ENCODE results near the gene CUEDC1. TPM values are rescaled to one million over a fixed set of nuclear protein-coding genes. Genes with fewer than 3 reads are reported as not detected.

CUEDC1 gene
- total RNA-seq, 2 donors from 2014 or later, result 42.3 to 43.6 TPM

DNA sequence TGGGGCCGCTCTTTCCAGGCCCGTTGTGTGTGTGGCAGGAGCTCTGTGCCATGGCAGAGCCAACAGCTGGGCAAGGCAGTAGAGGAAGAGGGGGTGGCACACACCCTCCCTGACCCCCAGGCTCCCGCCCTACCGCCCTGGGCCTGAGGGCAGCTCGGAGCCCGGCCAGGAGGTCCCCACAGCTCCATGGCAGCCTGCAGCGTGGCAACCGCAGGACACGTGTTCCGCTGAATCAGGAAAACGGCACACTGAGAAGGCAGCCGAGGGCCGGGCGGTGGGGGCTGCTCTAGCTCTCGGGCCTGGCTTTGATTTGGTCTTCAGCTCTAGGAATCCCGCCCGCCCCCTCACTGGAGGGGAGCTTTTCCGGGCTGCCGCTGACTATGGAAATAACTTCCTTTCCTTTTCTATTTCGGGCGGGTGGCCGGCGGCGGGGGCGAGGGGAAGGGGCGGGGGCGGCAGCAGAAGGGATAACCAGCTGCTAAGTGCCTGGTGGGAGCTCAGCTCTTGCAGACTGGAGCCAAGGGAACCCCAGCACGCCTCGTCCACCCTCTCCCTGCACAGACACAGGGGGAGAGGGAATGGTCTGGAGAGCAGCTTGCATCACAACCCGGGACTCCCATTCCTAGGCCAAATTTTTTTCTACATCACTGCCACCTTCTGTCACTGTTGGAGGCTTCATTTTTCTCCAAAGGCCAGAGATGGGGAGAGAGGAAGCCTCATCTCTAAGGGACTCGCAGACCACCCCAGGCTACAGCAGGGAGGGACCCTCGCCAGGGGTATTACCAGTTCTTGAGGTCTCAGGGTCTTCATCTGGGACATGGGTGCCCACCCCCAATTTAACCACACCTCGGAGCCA is 80.5 kb downstream of the CUEDC1 start:
- intact Hi-C loops (cut with DNase I), result loop anchor here (5.0 kb wide), 2 partner anchors 73 to 118 kb away; no protein-coding TSS in a partner anchor
- peak; percentile 93 for DNase-seq (ENCODE audit: low spot score)

DNA sequence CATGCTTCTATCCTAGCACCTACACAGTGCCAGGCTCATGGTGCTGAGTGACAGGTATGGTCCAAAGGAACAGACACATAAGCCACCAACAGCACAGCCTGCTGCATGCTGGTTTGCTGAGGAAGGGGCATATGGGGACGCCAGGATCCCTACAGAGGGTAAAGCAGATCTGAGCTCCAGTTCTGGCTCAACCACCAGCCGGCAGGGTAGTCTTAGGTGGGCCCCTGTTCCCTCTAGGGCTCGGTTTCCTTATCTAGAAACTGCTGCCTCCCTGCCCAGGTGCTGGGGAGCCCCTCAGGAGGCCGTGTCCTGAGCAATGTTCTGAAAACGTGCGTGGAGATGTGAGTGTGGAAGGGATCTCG is 81.2 kb downstream of the CUEDC1 start:
- intact Hi-C loops (cut with DNase I), result no loop called here
- DNase-seq (ENCODE audit: low spot score), result no peak

DNA sequence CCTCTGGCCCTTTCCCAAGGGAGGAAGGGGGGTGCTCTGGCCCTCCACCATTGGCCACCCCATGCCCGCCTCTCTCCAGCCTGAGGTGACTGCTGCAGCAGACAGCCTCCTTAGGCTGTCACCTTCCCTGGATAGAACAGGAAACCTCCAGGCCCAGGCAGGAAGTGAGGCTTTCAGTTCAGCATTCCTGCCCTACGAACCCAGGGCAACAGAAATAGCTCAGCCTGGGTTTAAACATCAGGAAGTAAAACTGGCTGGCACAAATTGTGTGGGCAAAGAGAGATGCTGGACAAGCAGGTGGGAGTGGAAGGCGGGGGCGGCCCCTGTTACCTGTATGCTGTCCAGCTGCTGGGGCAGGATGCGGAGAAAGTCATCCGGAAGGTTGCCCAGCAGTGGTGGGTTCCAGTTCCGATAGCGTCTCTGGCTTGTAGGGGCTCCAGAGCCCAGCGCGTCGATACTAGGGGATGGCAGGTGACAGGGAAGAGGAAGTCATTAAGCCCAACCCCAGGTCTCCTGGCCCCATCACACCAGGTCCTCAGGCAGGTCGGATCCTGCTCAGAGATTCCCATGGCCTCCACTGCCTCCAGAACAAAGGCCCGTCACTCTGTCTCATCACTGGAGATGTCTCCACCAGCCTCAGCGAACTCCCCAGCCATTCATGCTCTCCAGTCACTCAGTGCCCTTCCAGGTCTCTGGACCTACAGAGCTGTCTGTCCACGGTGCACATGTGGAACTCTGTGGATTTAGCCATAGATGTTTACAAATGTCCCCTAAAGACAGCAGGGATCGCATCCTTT is 81.8 kb downstream of the CUEDC1 start:
- DNase-seq (ENCODE audit: low spot score), result no peak
- intact Hi-C loops (cut with DNase I), result no loop called here

DNA sequence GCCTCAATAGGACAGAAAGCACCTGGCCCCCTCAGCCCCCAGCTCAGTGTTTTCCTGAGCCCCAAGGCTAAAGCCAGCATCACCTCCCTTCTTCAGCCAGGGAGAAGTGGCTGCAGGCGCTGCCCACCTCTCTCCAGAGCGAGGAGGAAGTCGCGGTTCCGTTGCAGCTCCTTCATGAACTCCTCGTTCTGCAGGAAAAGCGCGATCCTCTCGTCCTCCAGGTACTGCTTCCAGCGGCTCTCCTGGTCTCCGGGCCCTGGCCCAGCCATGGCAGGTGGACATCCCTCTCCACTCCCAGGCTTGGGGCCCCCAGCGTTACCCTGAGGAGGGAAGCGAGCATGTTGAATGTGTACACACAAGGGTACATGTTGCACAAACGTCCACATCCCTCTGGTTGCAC is 82.7 kb downstream of the CUEDC1 start:
- intact Hi-C loops (cut with DNase I), result no loop called here
- DNase-seq (ENCODE audit: low spot score), result no peak

DNA sequence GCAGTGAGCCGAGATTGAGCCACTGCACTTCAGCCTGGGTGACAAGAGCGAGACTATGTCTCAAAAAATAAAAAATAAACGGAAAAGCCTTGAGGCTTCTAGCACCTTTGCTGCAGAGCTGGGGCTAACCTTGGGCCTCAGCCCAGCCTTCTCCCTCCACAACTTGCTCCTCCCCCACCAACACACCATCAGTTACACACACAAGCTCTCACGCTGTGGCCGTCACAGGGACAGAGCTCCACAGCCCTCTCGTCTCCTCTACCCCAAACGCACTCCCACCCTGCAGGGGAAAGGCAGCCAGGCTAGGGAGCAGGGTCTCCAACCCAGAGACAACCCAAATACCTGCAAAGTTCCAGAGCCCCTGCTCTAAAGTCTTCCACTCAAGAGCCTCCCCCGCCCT is 83.3 kb downstream of the CUEDC1 start:
- DNase-seq (ENCODE audit: low spot score), result no peak
- intact Hi-C loops (cut with DNase I), result no loop called here

DNA sequence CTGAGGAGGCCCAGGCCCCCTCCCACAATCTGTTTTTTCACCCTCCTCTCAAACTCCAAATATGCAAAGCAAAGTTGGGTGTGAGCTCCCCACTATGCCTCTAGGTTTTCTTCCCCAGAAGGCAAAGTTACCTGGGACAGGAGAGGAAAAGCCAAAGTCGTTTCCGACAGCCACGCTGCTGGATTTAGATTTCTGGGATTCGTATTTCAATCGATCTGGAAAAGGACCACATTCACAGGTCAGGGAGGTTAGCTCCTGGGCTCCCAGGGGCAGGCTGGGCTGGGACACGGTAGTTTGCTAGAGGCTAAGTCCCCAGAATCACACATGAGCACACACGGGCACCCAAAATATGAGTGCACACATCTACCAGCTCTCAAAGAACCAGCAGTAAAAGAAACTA is 84.1 kb downstream of the CUEDC1 start:
- DNase-seq (ENCODE audit: low spot score), result no peak
- intact Hi-C loops (cut with DNase I), result no loop called here

DNA sequence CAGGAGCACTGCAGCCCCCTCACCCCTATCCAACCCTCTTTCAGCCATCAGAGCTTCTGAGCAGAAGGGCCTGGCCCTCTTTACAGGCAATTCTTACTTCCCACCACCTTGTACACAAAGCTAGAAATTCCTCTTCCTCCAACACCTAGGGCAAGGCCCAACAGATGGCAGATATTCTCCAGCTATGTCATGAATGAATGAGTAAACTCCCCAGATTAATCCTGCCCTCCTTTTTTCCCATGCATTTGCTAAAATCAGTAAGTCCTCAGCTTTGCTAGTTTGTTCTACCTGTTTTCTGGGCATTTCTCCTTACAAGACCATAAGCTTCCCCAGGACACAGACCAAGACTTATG is 85.0 kb downstream of the CUEDC1 start:
- intact Hi-C loops (cut with DNase I), result no loop called here
- no peak for DNase-seq (ENCODE audit: low spot score)

DNA sequence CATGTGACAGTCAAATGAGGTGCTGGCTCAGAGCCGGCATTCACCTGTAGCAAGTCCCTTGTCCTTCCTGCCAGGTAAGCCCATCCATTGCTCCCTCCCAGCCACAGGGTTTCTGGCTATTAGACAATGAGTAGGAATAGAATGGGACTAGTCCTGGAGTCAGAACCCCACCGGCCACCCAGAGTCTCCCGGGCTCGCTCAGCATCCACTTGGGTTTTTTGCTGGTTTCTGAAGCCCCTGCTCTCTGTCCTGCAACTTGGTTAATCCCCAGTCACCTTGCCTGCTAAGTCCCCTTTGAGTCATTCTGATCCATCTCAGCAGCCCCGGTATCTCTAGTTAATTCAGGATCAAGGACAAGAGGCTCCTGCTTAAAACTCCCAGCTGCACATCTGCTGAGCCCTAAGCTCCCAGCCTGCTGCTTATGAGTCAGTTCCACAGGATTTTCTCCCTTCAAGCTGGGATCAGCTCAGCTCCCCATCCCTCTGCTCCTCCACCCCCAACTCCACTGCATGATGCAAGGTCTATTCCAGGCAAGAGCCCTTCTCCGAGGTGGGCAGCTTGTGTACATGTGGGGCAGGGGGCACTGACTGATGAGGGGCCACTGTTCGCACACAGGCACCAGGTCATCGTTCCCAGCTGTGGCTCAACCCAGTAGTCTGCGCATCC is 85.5 kb downstream of the CUEDC1 start:
- DNase-seq (ENCODE audit: low spot score), result no peak
- intact Hi-C loops (cut with DNase I), result no loop called here

DNA sequence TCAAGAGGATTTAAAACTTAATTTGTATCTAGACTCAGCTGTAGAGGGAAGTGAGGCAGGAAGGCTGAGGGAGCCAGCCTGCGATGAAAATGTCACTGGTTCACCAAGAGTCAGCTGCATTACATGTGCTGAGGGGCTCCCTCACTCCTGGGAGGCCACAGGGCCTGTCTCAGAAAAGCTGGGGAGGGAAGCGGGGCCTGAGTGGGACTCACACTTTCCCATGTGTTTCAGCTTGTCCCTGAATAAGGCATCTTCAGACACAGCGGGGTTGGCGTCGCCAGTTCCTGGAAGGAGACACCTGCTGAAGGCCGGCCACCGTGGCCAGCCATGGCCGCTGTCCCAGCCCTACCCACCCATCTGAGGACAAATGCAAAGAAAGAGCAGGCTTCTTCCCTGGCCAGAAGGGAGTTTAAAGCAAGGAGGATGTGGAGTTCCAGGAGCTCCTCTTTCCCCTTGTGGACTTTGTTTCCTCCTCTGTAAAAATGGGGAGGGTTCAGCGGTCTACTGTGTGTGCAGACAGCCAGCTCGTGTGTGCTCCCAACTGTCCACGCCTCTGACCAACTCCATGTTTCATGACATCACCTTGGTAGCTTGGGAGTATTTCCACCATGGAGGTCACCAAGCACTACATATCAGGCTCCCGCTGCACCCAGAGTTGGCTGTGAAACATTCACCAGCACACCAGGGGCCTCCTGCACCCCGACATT is 86.1 kb downstream of the CUEDC1 start:
- no peak for DNase-seq (ENCODE audit: low spot score)
- intact Hi-C loops (cut with DNase I), result no loop called here

DNA sequence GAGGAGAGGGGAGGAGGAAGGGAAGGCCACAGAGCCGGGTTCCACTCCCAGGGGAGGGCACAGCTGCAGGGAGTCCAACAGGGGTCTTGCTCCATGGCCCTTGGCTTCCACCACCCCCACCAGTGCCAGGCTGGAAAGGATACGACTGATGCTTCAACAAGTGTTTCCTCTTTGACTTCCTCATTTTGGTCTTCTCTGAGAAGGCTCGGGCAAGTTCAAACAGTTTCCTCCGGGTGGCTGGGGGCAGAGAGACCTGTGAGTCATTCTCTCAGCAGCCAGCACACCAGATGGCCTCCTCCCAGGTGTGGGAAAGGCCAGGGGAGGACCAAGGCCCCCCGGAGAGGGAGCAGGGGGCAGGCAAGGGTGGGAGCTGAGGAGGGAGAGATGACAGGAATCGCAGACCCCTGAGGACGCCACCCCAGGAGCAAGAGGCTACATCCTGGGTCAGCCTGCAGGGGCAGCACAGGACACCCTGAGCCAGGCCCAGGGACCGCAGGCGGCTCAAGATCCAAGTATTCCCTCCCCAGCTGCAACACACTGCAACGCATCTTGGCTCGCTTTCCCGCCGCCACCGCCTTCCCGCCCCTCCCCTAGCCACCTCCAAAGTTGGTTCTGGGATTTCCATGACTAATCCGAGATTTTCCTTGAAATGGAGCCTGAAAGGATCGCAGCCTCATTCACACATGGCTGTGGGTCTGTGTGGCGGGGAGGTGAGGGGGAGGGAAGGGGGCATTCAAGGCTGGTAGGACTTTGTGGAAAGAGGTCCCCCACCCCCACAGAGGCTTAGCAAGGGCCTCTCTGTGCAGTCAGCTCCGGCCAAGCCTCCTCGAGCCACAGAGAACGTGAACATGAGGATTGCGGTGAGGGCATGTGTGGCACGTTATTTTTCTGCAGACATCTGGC is 87.0 kb downstream of the CUEDC1 start:
- peak; percentile 94 for DNase-seq (ENCODE audit: low spot score)
- intact Hi-C loops (cut with DNase I), result no loop called here

DNA sequence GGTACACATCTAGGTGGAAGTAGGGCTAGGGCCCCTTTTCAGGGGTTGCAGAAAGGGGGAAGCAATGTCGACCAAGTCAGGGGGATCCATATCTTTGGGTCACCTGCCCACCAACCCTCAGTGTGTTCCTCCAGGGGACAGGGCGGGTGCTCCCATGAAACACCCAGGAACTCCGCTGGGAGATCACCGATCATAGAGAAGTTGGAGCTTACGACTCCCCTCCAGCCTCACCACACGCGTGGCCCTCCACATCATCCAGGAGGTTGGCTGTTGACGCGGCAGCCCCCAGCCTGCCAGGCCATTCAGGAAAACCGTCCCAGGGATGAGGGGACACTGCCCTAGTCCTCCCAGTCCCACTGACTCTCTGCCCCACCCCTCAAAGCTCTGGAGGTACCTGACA is 88.1 kb downstream of the CUEDC1 start:
- DNase-seq (ENCODE audit: low spot score), result no peak
- intact Hi-C loops (cut with DNase I), result no loop called here

DNA sequence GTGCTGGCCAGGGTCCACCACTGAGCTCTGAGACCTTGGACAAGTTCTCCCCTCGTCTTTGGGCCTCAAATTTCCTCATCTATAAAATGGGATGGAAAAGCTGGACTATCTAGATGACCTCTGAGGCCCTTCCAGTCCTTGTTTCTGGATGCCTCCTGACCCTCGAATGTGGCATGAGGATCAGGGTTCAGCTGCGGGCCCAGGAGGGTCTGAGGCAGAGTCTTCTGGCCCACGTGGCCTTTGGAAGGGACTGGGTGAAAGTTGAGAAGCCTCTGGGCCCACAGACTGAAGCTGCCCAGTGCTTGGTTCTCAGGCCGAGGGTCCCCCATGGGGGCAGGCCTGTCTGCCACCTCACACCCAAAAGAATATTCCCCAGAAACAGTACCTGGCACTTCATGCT is 88.5 kb downstream of the CUEDC1 start:
- no peak for DNase-seq (ENCODE audit: low spot score)
- intact Hi-C loops (cut with DNase I), result no loop called here

DNA sequence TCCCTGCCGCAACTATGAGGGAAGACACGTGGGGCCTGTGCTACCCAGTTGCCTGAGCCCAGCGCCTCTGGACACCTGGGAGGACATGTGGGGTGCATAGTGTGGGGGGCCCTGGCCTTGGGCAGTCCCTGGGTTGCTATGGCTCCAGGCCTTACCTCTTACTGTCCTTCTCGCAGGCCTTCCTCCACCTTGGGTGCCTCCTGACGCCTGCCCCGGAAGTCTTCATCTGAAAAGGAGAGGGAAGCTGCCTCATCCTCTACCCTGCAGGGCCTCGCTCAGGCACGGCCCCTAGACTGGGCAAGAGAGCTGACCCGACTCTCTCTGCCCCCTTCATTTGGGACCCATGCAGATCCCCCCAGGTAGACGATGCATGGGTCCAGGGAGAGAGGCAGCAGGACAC is 88.9 kb downstream of the CUEDC1 start:
- intact Hi-C loops (cut with DNase I), result no loop called here
- no peak for DNase-seq (ENCODE audit: low spot score)

DNA sequence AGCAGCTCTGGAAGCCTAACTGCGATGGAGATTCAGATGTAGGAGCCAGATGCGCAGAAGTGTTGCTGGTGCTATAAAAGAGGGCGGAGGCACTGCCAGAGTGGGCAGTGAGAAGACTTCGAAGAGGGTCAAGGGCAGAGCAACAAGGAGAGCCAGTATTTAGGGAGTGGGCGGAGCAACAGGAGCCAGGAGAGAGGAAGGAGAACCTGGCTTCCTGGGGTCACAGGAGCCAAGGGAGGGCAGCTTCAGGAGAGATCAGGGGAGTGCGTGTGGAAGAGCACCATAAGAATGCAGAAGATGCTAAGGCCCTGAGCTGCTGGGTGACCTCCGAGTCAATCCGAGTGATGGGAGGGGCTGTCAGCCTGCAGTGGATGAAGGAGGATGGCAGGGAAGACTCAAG is 90.9 kb downstream of the CUEDC1 start:
- intact Hi-C loops (cut with DNase I), result no loop called here
- no peak for DNase-seq (ENCODE audit: low spot score)

DNA sequence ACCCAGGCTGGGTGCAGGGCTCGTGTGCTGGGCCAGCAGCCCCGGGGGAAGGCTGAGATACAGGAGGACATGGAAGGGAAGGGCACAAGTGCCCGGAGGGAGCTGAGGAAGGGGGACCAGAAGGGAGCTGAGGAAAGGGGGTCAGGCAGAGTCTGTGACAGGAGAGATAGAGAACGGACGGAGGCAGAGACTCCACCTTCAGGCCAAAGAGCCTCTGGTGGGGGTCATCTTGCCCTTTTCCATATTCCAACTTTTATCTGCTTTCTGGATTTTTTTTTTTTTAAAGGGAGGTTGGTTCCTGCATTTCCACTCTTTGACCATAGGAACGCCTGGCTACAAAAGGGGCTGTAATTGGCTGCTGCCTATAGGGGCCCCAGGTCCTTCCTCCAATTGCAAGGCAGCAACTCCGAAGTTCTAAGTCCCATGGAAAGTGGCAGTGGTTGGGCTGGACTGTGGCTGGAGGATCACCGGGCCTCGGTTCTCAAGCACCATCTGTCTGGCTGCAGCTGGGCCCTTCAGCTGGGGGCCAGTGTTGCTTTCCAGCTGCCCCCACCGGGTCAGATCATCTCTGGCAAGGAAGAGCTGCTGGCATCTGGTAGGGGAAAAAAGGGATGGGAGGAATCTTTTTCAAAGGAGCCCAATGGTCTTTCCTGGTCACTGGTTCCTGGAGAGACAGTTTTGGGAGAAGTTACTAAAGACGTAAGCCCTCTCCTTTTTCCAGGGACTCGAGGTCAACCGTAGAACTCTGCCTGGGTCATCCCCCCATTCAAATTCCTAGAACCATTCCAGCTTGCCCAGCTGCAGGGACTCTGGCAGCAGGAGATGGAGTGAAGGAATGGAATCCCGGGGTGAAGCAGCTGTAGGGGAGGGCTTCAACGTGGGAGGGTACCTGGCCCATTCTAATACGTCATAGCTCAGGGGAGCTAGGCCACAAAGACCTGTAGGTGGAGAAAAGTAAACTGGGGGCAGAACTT is 92.2 kb downstream of the CUEDC1 start:
- intact Hi-C loops (cut with DNase I), result no loop called here
- no peak for DNase-seq (ENCODE audit: low spot score)

DNA sequence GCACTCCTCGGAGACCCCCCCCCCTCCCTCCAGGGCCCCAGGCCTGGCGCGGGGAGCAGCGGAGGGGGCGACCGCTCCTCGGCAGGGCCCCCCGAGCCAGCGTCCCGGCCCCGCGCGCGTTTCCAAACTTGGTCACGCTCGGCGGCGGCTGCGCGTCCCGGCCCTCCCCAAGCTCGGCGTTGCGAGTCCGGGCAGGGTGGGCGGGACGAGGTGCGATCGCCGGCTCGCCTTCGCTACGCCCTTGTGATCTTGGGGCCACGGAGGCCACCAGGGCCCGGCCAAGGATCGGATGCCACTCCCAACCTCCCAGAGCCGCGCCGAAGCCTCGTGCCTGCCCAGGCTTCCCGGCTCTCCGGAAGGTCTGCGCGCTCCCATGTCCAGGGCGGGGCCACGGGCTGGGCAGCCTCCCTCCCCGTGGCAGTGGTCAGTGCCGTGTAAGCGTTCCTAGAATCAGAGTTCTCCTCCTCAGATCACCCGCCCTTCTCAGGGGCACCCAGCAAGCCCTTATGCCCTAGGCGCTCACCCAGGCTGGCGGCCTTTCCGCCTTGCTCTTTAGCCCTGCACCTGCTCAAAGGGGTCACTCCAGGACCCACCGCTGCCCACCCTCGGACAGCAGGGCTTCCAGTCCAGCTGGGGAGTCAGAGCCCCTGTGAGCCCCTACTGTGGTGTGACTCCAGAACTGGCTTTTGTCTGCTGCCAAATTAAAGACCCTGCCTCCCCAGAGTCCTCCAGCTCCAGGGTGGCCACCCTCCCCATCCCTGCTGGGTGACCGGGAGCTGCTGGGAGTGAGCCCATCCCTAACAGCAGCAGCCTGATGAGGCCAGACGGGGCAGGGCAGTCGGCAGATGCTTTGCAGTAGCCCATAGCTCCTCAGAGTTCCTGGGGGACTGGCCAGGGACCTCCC is 93.2 kb downstream of the CUEDC1 start:
- peak; percentile 93 for DNase-seq (ENCODE audit: low spot score)
- intact Hi-C loops (cut with DNase I), result no loop called here

All from posterior vena cava (tissue), 2 donors.